Naive B cell (primary cell): Measurements from ENCODE around the gene DDT. TPM values are rescaled to one million over a fixed set of nuclear protein-coding genes. Genes with fewer than 3 reads are reported as not detected.
A peak's percentile ranks its signal among the peaks of the same experiment; 100 is the strongest.
"Not testable (repeated sequence)": the region's sequence is repeated elsewhere in the genome, so short reads cannot be mapped to it uniquely, and the experiment has no call there.

Experiments used
- ATAC-seq, 2 donors: fragments of 150-1000 bp; cut with Tn5 transposase; 2 replicates each; pipeline ENCODE4 v1.10.0; 2021; ENCODE audit warnings: low read depth in 2 of 2, mild to moderate bottlenecking in 2 of 2, moderate library complexity in 2 of 2
- DNase-seq: peaks from one replicate; pipeline ENCODE4 v3.0.0; 2022
- H3K27ac Mint-ChIP-seq, 6 donors: one replicate each; pipeline ENCODE4 v1.8.0; 2020 to 2022; ENCODE audit warnings: mild to moderate bottlenecking in 6 of 6, mixed read lengths in 6 of 6, moderate library complexity in 5 of 6, inconsistent platforms in 2 of 6
- H3K27me3 Mint-ChIP-seq, 3 donors: one replicate each; pipeline ENCODE4 v1.8.0; 2021 to 2022; ENCODE audit warnings: mixed read lengths in 3 of 3, mild to moderate bottlenecking in 1 of 3
- H3K36me3 Mint-ChIP-seq, 2 donors: one replicate each; pipeline ENCODE4 v1.8.0; 2020 to 2022; ENCODE audit warnings: mixed read lengths in 2 of 2, inconsistent platforms in 1 of 2, mild to moderate bottlenecking in 1 of 2
- H3K4me1 Mint-ChIP-seq, 3 donors: one replicate each; pipeline ENCODE4 v1.8.0; 2020 to 2022; ENCODE audit warnings: mixed read lengths in 3 of 3, inconsistent platforms in 1 of 3, mild to moderate bottlenecking in 1 of 3, moderate library complexity in 1 of 3
- H3K4me3 Mint-ChIP-seq, 8 donors: one replicate each; pipeline ENCODE4 v1.8.0; 2020 to 2022; ENCODE audit warnings: mild to moderate bottlenecking in 8 of 8, mixed read lengths in 8 of 8, moderate library complexity in 8 of 8, inconsistent platforms in 2 of 8
- H3K9me3 Mint-ChIP-seq, 7 donors: one replicate each; pipeline ENCODE4 v1.8.0; 2020 to 2022; ENCODE audit warnings: mixed read lengths in 7 of 7, mild to moderate bottlenecking in 5 of 7, inconsistent platforms in 2 of 7, moderate library complexity in 1 of 7
- polyA plus RNA-seq, 6 donors: library from polyadenylated mRNA; unstranded; fragments of 300-500 nt; fragmentation: Illumina TruSeq; gene quantifications; one replicate each; pipeline ENCODE4 v1.2.3, GENCODE V29; 2021; ENCODE audit warnings: low read depth in 6 of 6

The DDT gene
- polyA plus RNA-seq, 6 donors from 2014 or later, result 111 to 156 (median 127) TPM

DNA sequence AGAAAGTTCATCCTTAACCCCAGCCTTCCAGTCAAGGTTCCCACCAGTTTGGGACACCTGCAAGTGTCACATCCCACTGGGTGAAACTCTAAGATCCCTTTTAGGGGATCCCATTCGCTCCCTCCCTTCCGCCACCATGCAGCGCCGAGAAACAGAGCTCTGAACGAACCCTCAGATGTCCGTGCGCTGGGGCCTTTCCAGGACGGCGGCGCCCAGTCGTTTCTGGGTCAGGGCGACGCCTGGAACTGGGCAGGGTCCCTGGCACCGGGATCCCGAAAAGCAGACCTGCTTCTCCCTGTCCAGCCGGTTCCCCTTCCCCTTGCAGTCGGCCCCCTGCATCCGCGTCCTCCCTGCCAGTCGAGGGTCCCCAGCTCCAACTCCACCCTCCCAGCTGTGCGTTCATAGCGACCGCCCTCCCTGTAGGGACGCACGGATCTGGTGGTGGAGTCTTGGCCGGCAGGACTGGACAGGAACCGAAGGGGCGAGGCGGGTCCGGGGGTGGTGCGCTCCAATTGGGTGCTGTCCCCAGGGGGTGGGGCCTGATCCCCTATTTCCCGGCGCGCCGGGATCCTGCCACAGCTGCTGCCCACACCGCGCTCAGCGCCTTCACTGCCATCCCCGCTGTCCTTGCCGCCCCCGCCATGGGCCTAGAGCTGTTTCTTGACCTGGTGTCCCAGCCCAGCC lies 5.5 kb upstream of the DDT start, which contains the start of gene GSTT2:
Gene GSTT2 (plus strand): TSS at position 578 of the 684 bp plus-strand sequence.
- not testable (repeated sequence) for H3K4me1 Mint-ChIP-seq, H3K9me3 Mint-ChIP-seq, H3K27me3 Mint-ChIP-seq, DNase-seq, H3K27ac Mint-ChIP-seq, H3K36me3 Mint-ChIP-seq, ATAC-seq, H3K4me3 Mint-ChIP-seq

DNA sequence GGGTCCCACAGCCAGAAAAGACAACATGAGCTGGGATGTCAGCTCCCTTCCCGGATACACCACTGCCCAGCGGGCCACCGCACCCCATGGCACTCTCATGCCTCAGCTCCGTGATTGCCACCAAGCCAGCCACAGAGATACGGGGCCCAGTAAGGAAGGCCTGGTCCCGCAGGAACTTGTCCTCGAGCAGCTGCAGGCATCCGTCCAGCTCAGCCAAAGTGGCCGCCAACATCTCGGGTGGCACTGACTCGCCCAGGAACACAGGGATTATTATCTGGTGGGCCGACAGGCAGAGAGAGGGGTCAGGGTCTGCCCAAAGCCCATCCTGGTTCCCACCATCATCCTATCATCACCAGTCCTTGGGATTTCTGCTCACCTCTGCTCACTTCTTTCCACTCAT lies 3.1 kb upstream of the DDT start:
- H3K27me3 Mint-ChIP-seq, H3K4me1 Mint-ChIP-seq, H3K4me3 Mint-ChIP-seq, H3K9me3 Mint-ChIP-seq, DNase-seq, H3K36me3 Mint-ChIP-seq, ATAC-seq, H3K27ac Mint-ChIP-seq: not testable (repeated sequence)

DNA sequence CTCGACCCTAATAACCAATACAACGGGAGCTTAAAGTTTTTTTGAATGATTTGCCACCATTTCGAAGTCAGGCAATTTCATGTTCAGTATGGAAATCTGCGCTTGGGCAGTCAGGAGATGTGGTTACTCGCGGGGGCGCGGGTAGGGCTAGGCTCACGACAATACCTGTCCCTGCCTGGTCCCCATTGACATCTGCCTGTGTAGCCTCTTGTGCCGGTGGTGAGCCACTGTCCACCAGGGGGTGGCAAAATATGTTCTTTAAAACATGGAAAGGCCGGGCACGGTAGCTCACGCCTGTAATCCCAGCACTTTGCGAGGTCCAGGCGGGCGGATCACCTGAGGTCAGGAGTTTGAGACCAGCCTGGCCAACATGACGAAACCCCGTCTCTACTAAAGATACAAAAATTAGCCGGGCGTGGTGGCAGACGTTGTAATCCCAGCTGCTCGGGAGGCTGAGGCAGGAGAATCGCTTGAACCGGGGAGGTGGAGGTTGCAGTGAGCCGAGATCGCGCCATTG lies 653 bp upstream of the DDT start:
- H3K4me3 Mint-ChIP-seq, H3K27me3 Mint-ChIP-seq, H3K9me3 Mint-ChIP-seq, H3K27ac Mint-ChIP-seq: not testable (repeated sequence)
- DNase-seq (peak; percentile 3), ATAC-seq (peak; percentile 57 to 59)
- Mint-ChIP-seq H3K36me3 (peaks cover 0 to 11% of the 10 kb centered on the region in 2 donors), H3K4me1 (peaks cover 10 to 21% (median 11%) of the 10 kb centered on the region in 3 donors)

DNA sequence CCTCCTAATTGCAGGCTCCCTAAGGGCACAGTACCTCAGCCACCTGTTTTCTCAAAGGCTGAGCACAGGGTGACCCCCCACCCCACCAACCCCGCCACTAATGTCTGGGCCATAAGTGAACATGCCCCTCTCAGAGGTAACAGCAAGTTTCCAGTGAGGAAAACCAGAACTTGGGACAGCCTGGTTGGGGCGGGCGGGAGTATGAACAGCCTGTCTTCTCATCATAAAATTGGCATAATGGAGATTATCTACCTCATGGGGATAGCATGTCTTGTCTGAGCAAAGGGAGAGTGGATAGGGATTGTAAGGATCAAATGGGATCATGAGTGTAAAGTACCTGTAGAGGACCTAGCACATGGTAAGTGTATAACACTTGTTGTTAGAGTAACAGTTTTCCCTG lies 2.3 kb downstream of the DDT start:
- H3K4me3 Mint-ChIP-seq, result peak overlapping the region in 5 of 8 donors; percentile 44 to 67 (median 56)
- peaks cover 16 to 30% (median 21%) of the 10 kb centered on the region in 3 donors for H3K4me1 Mint-ChIP-seq
- H3K27ac Mint-ChIP-seq, H3K9me3 Mint-ChIP-seq, H3K27me3 Mint-ChIP-seq, ATAC-seq, DNase-seq: not testable (repeated sequence)
- peaks cover 0 to 13% of the 10 kb centered on the region in 2 donors for H3K36me3 Mint-ChIP-seq

DNA sequence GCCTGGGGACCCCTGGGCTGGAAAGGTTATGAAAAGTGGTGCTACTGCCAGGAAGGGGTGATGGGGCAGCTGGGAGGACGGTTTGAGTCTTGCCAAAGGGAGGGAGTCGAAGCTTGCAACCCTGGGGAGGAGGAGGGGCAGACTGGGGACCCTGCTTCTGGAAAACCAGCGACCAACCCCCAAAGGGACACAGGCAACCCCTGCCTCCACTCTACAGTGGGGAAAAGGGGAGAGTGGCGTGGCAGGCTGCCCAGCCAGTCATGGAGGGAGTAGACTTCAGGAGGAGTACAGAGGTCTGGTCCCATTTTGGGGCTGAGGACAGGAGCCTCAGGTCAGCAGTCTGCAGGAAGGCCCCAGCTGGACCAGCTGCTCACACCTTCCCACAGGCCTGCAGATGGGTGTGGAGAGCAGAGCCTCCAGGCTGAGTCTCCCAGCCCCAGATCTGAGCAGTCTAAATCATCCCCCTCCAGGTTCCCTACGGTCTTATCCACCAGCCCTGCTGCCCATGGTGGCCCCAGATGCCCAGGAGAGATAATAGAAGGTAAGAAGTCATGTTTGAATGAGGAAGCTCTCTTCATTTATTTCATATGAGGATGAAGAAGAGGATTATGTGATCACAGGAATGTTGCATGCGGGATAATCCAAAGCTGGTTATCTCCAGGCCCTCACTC lies 3.3 kb downstream of the DDT start:
- peak overlapping the region in 1 of 6 donors; percentile 3 for H3K27ac Mint-ChIP-seq
- peaks cover 16 to 30% (median 21%) of the 10 kb centered on the region in 3 donors for H3K4me1 Mint-ChIP-seq
- H3K36me3 Mint-ChIP-seq, result peaks cover 0 to 13% of the 10 kb centered on the region in 2 donors
- ATAC-seq (no peak), DNase-seq (no peak)
- no peaks in the 10 kb centered on the region for H3K9me3 Mint-ChIP-seq
- peak overlapping the region in 5 of 8 donors; percentile 50 to 83 (median 65) for H3K4me3 Mint-ChIP-seq
- H3K27me3 Mint-ChIP-seq, result no peaks in the 10 kb centered on the region

DNA sequence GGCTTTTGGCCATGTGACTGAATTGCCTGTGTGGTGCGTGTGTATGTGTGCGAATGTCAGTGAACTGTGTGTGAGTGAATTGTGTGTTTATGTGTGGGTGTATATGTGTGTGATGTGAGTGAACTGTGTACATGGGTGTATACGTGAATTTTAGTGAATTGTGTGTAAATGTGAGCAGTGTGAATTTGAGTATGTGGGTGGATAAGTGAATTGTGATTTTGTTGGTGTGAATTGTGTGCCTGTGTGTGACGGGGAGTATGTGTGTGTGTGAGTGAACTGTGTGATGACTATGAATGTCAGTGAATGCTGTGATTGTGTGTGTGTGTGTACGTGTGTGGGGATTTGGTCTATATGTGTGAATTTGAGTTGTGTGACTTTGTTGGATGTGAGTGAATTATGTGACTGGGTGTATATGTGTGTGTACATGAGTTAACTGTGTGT lies 4.0 kb downstream of the DDT start:
- H3K36me3 Mint-ChIP-seq, result peaks cover 0 to 13% of the 10 kb centered on the region in 2 donors

DNA sequence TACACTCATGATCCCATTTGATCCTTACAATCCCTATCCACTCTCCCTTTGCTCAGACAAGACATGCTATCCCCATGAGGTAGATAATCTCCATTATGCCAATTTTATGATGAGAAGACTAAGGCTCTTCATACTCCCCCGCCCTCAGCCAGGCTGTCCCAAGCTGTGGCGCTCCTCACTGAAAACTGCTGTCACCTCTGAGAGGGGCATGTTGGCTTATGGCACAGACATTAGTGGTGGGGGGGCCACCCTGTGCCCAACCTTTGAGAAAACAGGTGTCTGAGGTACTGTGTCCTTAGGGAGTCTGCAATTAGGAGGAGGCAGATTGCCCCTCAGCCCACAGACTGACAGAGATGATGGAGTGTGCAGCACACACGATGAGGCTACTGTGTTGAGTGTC lies 5.2 kb downstream of the DDT start:
- no peak for DNase-seq
- ATAC-seq, result no peak
- no peak overlapping the region for H3K27ac Mint-ChIP-seq
- peak overlapping the region in 3 of 8 donors; percentile 6 to 68 (median 65) for H3K4me3 Mint-ChIP-seq
- H3K4me1 Mint-ChIP-seq, result peaks cover 16 to 30% (median 21%) of the 10 kb centered on the region in 3 donors
- H3K36me3 Mint-ChIP-seq, result peaks cover 0 to 13% of the 10 kb centered on the region in 2 donors
- no peaks in the 10 kb centered on the region for H3K9me3 Mint-ChIP-seq
- no peaks in the 10 kb centered on the region for H3K27me3 Mint-ChIP-seq

More for the DNA sequence above, 4.0 kb downstream of the DDT start:
- H3K4me1 Mint-ChIP-seq, result peaks cover 16 to 30% (median 21%) of the 10 kb centered on the region in 3 donors
- no peaks in the 10 kb centered on the region for H3K27me3 Mint-ChIP-seq
- no peak for DNase-seq
- ATAC-seq, result no peak
- no peaks in the 10 kb centered on the region for H3K9me3 Mint-ChIP-seq
- peak overlapping the region in 4 of 8 donors; percentile 0 to 65 (median 37) for H3K4me3 Mint-ChIP-seq
- peak overlapping the region in 4 of 6 donors; percentile 3 to 63 (median 7) for H3K27ac Mint-ChIP-seq

DNA sequence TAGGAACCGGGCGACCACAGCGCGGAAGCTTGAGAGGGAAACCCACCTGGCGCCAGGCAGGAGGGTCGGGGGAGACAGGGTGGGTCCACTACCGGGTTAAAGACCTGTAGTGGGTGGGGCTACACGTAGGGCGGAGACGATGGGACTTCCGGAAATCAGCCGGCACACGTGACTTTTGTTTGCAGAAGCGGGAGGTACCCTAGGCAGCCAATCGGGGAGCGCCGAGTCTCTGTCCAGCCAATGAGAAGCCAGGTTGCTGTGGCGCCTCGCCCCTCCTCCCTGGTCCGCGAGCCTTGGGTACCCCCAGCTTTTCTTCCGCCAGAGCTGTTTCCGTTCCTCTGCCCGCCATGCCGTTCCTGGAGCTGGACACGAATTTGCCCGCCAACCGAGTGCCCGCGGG lies 7.7 kb downstream of the DDT start, which contains the start of gene DDTL:
Gene DDTL (plus strand): TSS at position 321 of the 400 bp plus-strand sequence. CDS start 27 bp downstream, at position 348.
- DNase-seq, H3K27ac Mint-ChIP-seq, H3K27me3 Mint-ChIP-seq, H3K4me3 Mint-ChIP-seq, H3K9me3 Mint-ChIP-seq: not testable (repeated sequence)
- H3K36me3 Mint-ChIP-seq, result peaks cover 0 to 13% of the 10 kb centered on the region in 2 donors
- peak; percentile 94 for ATAC-seq
- peaks cover 16 to 26% (median 19%) of the 10 kb centered on the region in 3 donors for H3K4me1 Mint-ChIP-seq

DNA sequence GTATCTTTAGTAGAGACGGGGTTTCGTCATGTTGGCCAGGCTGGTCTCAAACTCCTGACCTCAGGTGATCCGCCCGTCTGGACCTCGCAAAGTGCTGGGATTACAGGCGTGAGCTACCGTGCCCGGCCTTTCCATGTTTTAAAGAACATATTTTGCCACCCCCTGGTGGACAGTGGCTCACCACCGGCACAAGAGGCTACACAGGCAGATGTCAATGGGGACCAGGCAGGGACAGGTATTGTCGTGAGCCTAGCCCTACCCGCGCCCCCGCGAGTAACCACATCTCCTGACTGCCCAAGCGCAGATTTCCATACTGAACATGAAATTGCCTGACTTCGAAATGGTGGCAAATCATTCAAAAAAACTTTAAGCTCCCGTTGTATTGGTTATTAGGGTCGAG lies 8.1 kb downstream of the DDT start:
- ATAC-seq, result peak; percentile 57
- H3K9me3 Mint-ChIP-seq, H3K4me3 Mint-ChIP-seq, H3K27me3 Mint-ChIP-seq, DNase-seq, H3K27ac Mint-ChIP-seq: not testable (repeated sequence)
- H3K4me1 Mint-ChIP-seq, result peaks cover 13 to 22% (median 16%) of the 10 kb centered on the region in 3 donors
- peaks cover 0 to 13% of the 10 kb centered on the region in 2 donors for H3K36me3 Mint-ChIP-seq

DNA sequence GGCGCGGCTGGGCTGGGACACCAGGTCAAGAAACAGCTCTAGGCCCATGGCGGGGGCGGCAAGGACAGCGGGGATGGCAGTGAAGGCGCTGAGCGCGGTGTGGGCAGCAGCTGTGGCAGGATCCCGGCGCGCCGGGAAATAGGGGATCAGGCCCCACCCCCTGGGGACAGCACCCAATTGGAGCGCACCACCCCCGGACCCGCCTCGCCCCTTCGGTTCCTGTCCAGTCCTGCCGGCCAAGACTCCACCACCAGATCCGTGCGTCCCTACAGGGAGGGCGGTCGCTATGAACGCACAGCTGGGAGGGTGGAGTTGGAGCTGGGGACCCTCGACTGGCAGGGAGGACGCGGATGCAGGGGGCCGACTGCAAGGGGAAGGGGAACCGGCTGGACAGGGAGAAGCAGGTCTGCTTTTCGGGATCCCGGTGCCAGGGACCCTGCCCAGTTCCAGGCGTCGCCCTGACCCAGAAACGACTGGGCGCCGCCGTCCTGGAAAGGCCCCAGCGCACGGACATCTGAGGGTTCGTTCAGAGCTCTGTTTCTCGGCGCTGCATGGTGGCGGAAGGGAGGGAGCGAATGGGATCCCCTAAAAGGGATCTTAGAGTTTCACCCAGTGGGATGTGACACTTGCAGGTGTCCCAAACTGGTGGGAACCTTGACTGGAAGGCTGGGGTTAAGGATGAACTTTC lies 13.0 kb downstream of the DDT start, which contains the start of gene GSTT2B:
Gene GSTT2B (minus strand): TSS at position 112 of the 688 bp plus-strand sequence. CDS start 64 bp downstream, at position 48.
- ATAC-seq, H3K4me1 Mint-ChIP-seq, H3K36me3 Mint-ChIP-seq, H3K27me3 Mint-ChIP-seq, DNase-seq, H3K9me3 Mint-ChIP-seq, H3K27ac Mint-ChIP-seq: not testable (repeated sequence)
- peak within 1 kb of the TSS in 1 of 8 donors; percentile 35 for H3K4me3 Mint-ChIP-seq

DNA sequence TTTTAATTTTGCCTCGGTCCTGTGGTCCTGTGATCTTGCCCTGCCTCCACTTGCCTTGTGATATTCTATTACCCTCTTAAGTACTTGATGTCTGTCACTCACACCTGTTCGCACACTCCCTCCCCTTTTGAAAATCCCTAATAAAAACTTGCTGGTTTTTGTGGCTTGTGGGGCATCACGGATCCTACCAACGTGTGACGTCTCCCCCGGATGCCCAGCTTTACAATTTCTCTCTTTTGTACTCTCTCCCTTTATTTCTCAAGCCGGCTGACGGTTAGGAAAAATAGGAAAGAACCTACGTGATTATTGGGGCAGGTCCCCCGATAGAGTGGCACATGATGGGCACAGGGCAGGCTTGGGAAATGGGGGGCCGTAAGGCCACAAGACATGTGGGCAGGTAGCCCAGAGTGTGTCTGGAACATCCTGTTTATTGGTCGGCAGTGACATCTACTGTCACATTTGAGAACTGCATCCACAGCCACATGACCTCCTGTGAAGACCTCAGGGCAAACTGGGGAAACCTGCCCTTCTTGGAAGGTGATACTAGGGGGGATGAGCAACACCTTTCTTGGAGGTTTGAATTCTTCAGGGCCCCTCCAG lies 17.8 kb downstream of the DDT start:
- H3K27ac Mint-ChIP-seq, result peak overlapping the region in 1 of 6 donors; percentile 59
- H3K27me3 Mint-ChIP-seq, H3K4me1 Mint-ChIP-seq, H3K9me3 Mint-ChIP-seq, H3K36me3 Mint-ChIP-seq: not testable (repeated sequence)
- DNase-seq, result peak; percentile 73
- peak overlapping the region in 1 of 8 donors; percentile 73 for H3K4me3 Mint-ChIP-seq
- peak; percentile 90 to 94 for ATAC-seq

DNA sequence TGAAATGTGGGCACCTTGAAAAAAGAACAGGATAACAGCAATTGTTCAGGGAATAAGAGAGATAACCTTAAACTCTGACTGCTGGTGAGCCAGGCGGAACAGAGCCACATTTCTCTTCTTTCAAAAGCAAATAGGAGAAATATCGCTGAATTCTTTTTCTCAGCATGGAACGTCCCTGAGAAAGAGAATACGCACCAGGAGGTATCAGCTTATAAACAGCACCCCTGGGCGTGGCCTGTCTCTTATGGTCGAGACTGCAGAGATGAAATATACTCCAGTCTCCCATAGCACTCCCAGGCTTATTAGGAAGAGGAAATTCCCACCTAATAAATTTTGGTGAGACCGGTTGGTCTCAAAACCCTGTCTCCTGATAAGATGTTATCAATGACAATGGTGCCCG lies 18.4 kb downstream of the DDT start:
- H3K27ac Mint-ChIP-seq, H3K36me3 Mint-ChIP-seq, H3K4me3 Mint-ChIP-seq, H3K9me3 Mint-ChIP-seq, DNase-seq, H3K27me3 Mint-ChIP-seq, ATAC-seq, H3K4me1 Mint-ChIP-seq: not testable (repeated sequence)

DNA sequence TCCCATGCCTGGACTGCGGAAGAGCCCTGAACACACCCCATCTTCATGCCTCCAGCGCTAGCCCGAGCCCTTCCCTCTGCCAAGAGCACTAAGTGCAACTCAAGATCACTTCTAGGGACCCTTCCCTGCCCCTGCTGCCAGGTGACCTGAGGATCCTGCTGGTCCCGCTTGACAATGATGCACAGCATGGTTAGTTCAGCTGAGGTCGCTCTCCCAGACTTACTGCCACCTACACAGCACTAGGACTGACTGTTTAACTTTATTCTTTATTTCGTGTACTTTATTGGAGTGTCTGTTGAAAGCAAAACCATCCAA lies 19.3 kb downstream of the DDT start:
- H3K4me3 Mint-ChIP-seq, H3K36me3 Mint-ChIP-seq, H3K27me3 Mint-ChIP-seq, H3K4me1 Mint-ChIP-seq, H3K9me3 Mint-ChIP-seq, H3K27ac Mint-ChIP-seq, DNase-seq, ATAC-seq: not testable (repeated sequence)
